HepG2 (cell line): Measurements from ENCODE around the gene RNF222. TPM values are rescaled to one million over a fixed set of nuclear protein-coding genes. Genes with fewer than 3 reads are reported as not detected.
A peak's percentile ranks its signal among the peaks of the same experiment; 100 is the strongest.

Experiments
- ATF1 ChIP-seq: IDR thresholded peaks from 2 replicates; pipeline ENCODE4 v1.6.1; 2016; ENCODE audit warnings: mild to moderate bottlenecking, control low read depth
- HDAC6 ChIP-seq: fragments of 200-600 bp; sonication (generic); IDR thresholded peaks from 2 replicates; pipeline ENCODE4 v1.7.0; 2017; ENCODE audit warnings: mild to moderate bottlenecking, antibody characterized with exemption, low read length, low read depth
- HES4 ChIP-seq: sonication (generic); formaldehyde crosslinking; IDR thresholded peaks from 2 replicates; pipeline ENCODE4 v1.9.0; 2021; ENCODE audit warnings: mild to moderate bottlenecking, missing genetic modification reagents, borderline replicate concordance
- KAT2B ChIP-seq: fragments of 150-350 bp; IDR thresholded peaks from 2 replicates; pipeline ENCODE4 v1.6.1; 2014; ENCODE audit warnings: low read depth, low read length, borderline replicate concordance
- MAF1 ChIP-seq: sonication (generic); formaldehyde crosslinking; IDR thresholded peaks from 2 replicates; pipeline ENCODE4 v1.5.0; 2020; ENCODE audit warnings: missing genetic modification reagents, borderline replicate concordance
- MTA3 ChIP-seq: sonication (generic); formaldehyde crosslinking; IDR thresholded peaks from 2 replicates; pipeline ENCODE4 v1.4.0; 2020; ENCODE audit warnings: missing genetic modification reagents
- NR2C2 ChIP-seq: sonication (generic); formaldehyde crosslinking; IDR thresholded peaks from 2 replicates; pipeline ENCODE4 v1.4.0; 2020; ENCODE audit warnings: missing genetic modification reagents, mild to moderate bottlenecking, moderate library complexity, borderline replicate concordance
- SAFB2 ChIP-seq: sonication (generic); formaldehyde crosslinking; IDR thresholded peaks from 2 replicates; pipeline ENCODE4 v1.5.1; 2020; ENCODE audit warnings: missing genetic modification reagents, low read depth, mild to moderate bottlenecking, borderline replicate concordance
- SALL1 ChIP-seq: sonication (generic); formaldehyde crosslinking; IDR thresholded peaks from 2 replicates; pipeline ENCODE4 v1.8.0; 2022; ENCODE audit warnings: mild to moderate bottlenecking, missing genetic modification reagents
- YY1 ChIP-seq: IDR thresholded peaks from 2 replicates; pipeline ENCODE4 v1.6.1; 2011; ENCODE audit warnings: low read length, low read depth, moderate library complexity, mild to moderate bottlenecking; ENCODE audit not compliant: insufficient read depth, insufficient replicate concordance
- ZFP62 ChIP-seq: sonication (generic); formaldehyde crosslinking; IDR thresholded peaks from 2 replicates; pipeline ENCODE4 v1.4.0; 2020; ENCODE audit warnings: missing genetic modification reagents
- ZKSCAN5 ChIP-seq: sonication (generic); formaldehyde crosslinking; IDR thresholded peaks from 2 replicates; pipeline ENCODE4 v1.5.1; 2020; ENCODE audit warnings: mild to moderate bottlenecking, missing genetic modification reagents
- ZMYM2 ChIP-seq: sonication (generic); formaldehyde crosslinking; IDR thresholded peaks from 2 replicates; pipeline ENCODE4 v1.8.0; 2022; ENCODE audit warnings: mild to moderate bottlenecking, missing genetic modification reagents
- ZNF256 ChIP-seq: sonication (generic); formaldehyde crosslinking; conservative IDR thresholded peaks from 2 replicates; pipeline ENCODE4 v1.4.0; 2020; ENCODE audit warnings: missing genetic modification reagents
- ZNF282 ChIP-seq: fragments of 450-650 bp; IDR thresholded peaks from 2 replicates; pipeline ENCODE4 v1.6.1; 2018; ENCODE audit not compliant: partially characterized antibody
- ZNF354B ChIP-seq: sonication (generic); formaldehyde crosslinking; IDR thresholded peaks from 2 replicates; pipeline ENCODE4 v1.8.0; 2022; ENCODE audit warnings: mild to moderate bottlenecking, missing genetic modification reagents
- ZNF430 ChIP-seq: sonication (generic); formaldehyde crosslinking; IDR thresholded peaks from 2 replicates; pipeline ENCODE4 v1.9.0; 2021; ENCODE audit warnings: mild to moderate bottlenecking, missing genetic modification reagents
- ZNF543 ChIP-seq: sonication (generic); formaldehyde crosslinking; IDR thresholded peaks from 2 replicates; pipeline ENCODE4 v1.4.0; 2020; ENCODE audit warnings: mild to moderate bottlenecking, missing genetic modification reagents
- ZNF570 ChIP-seq: sonication (generic); formaldehyde crosslinking; IDR thresholded peaks from 2 replicates; pipeline ENCODE4 v1.4.0; 2020; ENCODE audit warnings: mild to moderate bottlenecking, missing genetic modification reagents, borderline replicate concordance
- ZNF619 ChIP-seq: sonication (generic); formaldehyde crosslinking; IDR thresholded peaks from 2 replicates; pipeline ENCODE4 v1.4.0; 2020; ENCODE audit warnings: mild to moderate bottlenecking, missing genetic modification reagents
- ZNF850 ChIP-seq: sonication (generic); formaldehyde crosslinking; conservative IDR thresholded peaks from 2 replicates; pipeline ENCODE4 v1.9.0; 2021; ENCODE audit warnings: mild to moderate bottlenecking, missing genetic modification reagents
- polyA plus RNA-seq, 8 experiments: library from polyadenylated mRNA; depleted of rRNA in 3 of 8; stranded (reverse) in 7 of 8; unstranded in 1 of 8; fragments of >200 nt; fragmentation: Illumina TruSeq in 4 of 8; extraction: Trizol in 4 of 8; gene quantifications; 2 replicates each; pipeline versions ENCODE4 v1.2.1 to v1.2.3, GENCODE V29; 2011 to 2016; ENCODE audit warnings: low read depth in 4 of 8, missing spikeins in 1 of 8, mixed read lengths in 1 of 8; ENCODE audit not compliant: insufficient read depth in 1 of 8
- total RNA-seq, 5 experiments: library from RNA; depleted of rRNA; stranded (reverse); fragments of >200 nt; fragmentation: Illumina TruSeq; extraction: Trizol; gene quantifications; 2 replicates each; pipeline ENCODE4 v1.2.3, GENCODE V29; 2016; ENCODE audit warnings: low read depth in 1 of 5
- TF ChIP-seq, protein P1 (sequence below): sonication (generic); formaldehyde crosslinking; IDR thresholded peaks from 2 replicates; pipeline ENCODE4 v1.4.0; 2020; ENCODE audit warnings: missing genetic modification reagents
- TF ChIP-seq, protein P2 (sequence below): sonication (generic); formaldehyde crosslinking; IDR thresholded peaks from 2 replicates; pipeline ENCODE4 v1.5.0; 2020; ENCODE audit warnings: missing genetic modification reagents

Gene RNF222
- total and polyA plus RNA-seq, 2 of the 13 experiments (the other 11 are each of a cell fraction or from before 2014, with no cell fraction given): not detected

DNA sequence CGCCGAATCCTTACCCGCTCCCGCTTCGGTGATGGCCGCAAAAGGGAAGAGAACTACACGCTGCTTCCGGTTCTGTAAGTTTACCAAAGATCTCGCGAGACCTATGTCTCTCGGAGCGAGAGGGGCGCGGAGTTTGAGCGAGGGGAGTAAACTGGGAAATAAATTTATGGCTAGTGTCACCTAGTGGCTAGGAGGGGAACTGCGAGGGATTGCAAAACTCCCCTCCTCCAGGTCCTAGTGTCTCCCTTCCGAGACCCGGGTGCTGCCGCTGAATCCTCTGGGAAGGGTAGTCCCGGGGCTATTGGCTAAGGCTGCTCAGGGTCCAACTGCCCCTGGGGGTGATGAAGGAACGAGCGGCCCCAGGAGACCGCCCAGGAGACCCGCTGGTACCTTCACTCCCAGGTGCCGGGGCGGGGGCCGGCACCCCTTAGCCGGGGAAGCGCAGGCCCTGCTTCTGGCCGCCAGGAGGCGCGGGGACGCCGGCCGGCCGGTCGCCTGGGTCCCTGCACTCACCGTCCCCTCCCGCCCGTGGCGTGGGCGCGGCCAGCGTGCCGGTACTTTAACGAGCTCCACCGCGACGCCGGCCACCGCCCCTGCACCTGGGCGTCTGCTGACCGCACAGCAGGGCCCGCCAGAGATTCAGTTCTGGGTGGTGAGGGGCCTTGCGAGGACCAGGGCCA is 14.3 kb downstream of the RNF222 start, which contains the start of gene RPL26 (continued):
- TF ChIP-seq KAT2B: no peak
- TF ChIP-seq SALL1 (CRISPR knock-in tag): peak; percentile 75
- TF ChIP-seq ZNF619 (CRISPR knock-in tag): no peak
- peak; percentile 85 for TF ChIP-seq ZNF430 (CRISPR knock-in tag)
- no peak for TF ChIP-seq ZNF543 (CRISPR knock-in tag)
- no peak for TF ChIP-seq HES4 (CRISPR knock-in tag)
- TF ChIP-seq, protein P1, sequence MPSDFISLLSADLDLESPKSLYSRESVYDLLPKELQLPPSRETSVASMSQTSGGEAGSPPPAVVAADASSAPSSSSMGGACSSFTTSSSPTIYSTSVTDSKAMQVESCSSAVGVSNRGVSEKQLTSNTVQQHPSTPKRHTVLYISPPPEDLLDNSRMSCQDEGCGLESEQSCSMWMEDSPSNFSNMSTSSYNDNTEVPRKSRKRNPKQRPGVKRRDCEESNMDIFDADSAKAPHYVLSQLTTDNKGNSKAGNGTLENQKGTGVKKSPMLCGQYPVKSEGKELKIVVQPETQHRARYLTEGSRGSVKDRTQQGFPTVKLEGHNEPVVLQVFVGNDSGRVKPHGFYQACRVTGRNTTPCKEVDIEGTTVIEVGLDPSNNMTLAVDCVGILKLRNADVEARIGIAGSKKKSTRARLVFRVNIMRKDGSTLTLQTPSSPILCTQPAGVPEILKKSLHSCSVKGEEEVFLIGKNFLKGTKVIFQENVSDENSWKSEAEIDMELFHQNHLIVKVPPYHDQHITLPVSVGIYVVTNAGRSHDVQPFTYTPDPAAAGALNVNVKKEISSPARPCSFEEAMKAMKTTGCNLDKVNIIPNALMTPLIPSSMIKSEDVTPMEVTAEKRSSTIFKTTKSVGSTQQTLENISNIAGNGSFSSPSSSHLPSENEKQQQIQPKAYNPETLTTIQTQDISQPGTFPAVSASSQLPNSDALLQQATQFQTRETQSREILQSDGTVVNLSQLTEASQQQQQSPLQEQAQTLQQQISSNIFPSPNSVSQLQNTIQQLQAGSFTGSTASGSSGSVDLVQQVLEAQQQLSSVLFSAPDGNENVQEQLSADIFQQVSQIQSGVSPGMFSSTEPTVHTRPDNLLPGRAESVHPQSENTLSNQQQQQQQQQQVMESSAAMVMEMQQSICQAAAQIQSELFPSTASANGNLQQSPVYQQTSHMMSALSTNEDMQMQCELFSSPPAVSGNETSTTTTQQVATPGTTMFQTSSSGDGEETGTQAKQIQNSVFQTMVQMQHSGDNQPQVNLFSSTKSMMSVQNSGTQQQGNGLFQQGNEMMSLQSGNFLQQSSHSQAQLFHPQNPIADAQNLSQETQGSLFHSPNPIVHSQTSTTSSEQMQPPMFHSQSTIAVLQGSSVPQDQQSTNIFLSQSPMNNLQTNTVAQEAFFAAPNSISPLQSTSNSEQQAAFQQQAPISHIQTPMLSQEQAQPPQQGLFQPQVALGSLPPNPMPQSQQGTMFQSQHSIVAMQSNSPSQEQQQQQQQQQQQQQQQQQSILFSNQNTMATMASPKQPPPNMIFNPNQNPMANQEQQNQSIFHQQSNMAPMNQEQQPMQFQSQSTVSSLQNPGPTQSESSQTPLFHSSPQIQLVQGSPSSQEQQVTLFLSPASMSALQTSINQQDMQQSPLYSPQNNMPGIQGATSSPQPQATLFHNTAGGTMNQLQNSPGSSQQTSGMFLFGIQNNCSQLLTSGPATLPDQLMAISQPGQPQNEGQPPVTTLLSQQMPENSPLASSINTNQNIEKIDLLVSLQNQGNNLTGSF (CRISPR knock-in tag): no peak
- TF ChIP-seq HDAC6: no peak
- TF ChIP-seq ATF1: peak; percentile 77
- peak; percentile 64; the same call in 1 of the 2 replicates for TF ChIP-seq SAFB2
- TF ChIP-seq YY1: peak; percentile 92
- TF ChIP-seq ZNF282: no peak
- TF ChIP-seq, protein P2, sequence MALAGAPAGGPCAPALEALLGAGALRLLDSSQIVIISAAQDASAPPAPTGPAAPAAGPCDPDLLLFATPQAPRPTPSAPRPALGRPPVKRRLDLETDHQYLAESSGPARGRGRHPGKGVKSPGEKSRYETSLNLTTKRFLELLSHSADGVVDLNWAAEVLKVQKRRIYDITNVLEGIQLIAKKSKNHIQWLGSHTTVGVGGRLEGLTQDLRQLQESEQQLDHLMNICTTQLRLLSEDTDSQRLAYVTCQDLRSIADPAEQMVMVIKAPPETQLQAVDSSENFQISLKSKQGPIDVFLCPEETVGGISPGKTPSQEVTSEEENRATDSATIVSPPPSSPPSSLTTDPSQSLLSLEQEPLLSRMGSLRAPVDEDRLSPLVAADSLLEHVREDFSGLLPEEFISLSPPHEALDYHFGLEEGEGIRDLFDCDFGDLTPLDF (CRISPR knock-in tag): peak; percentile 32; the same call in 1 of the 2 replicates
- TF ChIP-seq ZMYM2 (CRISPR knock-in tag): no peak; the same call in 1 of the 2 replicates
- TF ChIP-seq ZKSCAN5 (CRISPR knock-in tag): no peak
- peak; percentile 12; the same call in 1 of the 2 replicates for TF ChIP-seq ZNF256 (CRISPR knock-in tag)
- TF ChIP-seq NR2C2 (CRISPR knock-in tag): peak; percentile 69; the same call in 1 of the 2 replicates
- TF ChIP-seq ZNF354B (CRISPR knock-in tag): no peak
- TF ChIP-seq MAF1 (CRISPR knock-in tag): no peak
- no peak for TF ChIP-seq ZNF570 (CRISPR knock-in tag)
- TF ChIP-seq ZNF850 (CRISPR knock-in tag): no peak; the same call in 1 of the 2 replicates
- TF ChIP-seq MTA3 (CRISPR knock-in tag): no peak
- no peak for TF ChIP-seq ZFP62 (CRISPR knock-in tag)
